HG03196 (cell line): ENCODE data around the gene ZNF454.

Experiments
- ATAC-seq: cut with Tn5 transposase; IDR thresholded peaks from one replicate; pipeline ENCODE4 v1.9.1; 2021; ENCODE audit not compliant: unreplicated experiment

The ZNF454 gene

GRCh38 chr5:178940569-178941360 lies at the start of gene ZNF454:
ZNF454 (plus strand) TSS chr5:178941198; CDS start chr5:178942792, 1,594 bp downstream.
- ATAC-seq = no peak

GRCh38 chr5:178895615-178896571 lies 45.1 kb upstream of the ZNF454 start, which contains the start of gene ZFP2:
ZFP2 (plus strand) TSS chr5:178895913; CDS start chr5:178931314, 35,401 bp downstream.
- ATAC-seq = no peak

GRCh38 chr5:178899289-178899688 lies 41.7 kb upstream of the ZNF454 start:
- ATAC-seq = no peak

- no peak for ATAC-seq
Measured at GRCh38 chr5:178902849-178903248, 38.1 kb upstream of the ZNF454 start.

- ATAC-seq = no peak
Measured at GRCh38 chr5:178931846-178932760, 8.9 kb upstream of the ZNF454 start.

- no peak for ATAC-seq
Measured at GRCh38 chr5:178941361-178941760, 363 bp downstream of the ZNF454 start.

- no peak for ATAC-seq
Measured at GRCh38 chr5:178965465-178966055, 24.6 kb downstream of the ZNF454 start.

- ATAC-seq = no peak
Measured at GRCh38 chr5:178981381-178981780, 40.4 kb downstream of the ZNF454 start.

GRCh38 chr5:178982941-178983340 lies 41.9 kb downstream of the ZNF454 start:
- no peak for ATAC-seq

GRCh38 chr5:178983728-178984127 lies 42.7 kb downstream of the ZNF454 start:
- ATAC-seq = no peak

- ATAC-seq = no peak
Measured at GRCh38 chr5:178984145-178985072, 43.4 kb downstream of the ZNF454 start.

GRCh38 chr5:178986326-178986960 lies 45.4 kb downstream of the ZNF454 start:
- ATAC-seq = no peak

GRCh38 chr5:178988436-178989220 lies 47.6 kb downstream of the ZNF454 start:
- no peak for ATAC-seq

GRCh38 chr5:178989311-178989710 lies 48.3 kb downstream of the ZNF454 start:
- ATAC-seq = no peak

GRCh38 chr5:178990491-178990890 lies 49.5 kb downstream of the ZNF454 start:
- no peak for ATAC-seq

GRCh38 chr5:178991190-178992145 lies 50.5 kb downstream of the ZNF454 start:
- no peak for ATAC-seq
